ENCODE data around the gene SIMC1. TPM values are rescaled to one million over a fixed set of nuclear protein-coding genes. Genes with fewer than 3 reads are reported as not detected.

SIMC1 gene
- total and polyA plus RNA-seq, 2 donors (not counting 1 experiment from before 2014, with no cell fraction given): 4.6 to 7.9 TPM

DNA sequence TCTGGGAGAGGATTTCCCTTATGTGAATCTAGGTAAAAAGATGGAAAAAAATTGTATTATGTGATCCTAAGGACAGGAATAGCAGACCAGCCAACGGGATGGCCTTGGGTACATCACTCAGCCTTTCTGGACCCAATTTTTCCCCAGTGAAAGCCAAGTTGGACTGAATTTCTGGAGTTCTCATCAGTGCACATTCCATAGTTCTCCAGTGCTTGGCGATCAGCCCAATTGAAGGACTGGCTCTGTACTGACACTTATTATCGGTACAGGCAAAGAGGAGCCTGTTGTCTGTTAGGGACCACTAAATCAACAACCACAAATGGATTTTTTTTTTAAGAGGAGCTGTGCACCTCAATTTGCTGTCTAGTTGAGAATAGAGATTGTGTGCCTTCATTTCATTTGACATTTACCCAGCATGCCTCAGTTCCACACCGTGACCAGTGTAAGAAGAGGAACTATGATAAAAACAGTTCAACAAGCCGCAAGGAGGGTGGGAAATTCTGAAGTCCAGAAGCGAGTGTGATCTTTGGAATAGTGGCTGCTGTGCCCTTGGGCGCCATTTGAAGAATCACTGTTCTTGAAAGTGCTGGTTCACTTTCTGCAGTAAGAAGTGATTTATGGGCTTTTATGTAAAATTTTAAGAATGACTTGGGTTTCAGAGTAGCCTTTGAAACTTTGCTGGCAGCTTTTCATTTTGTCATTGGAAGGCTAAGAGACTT, 135.0 kb downstream of the SIMC1 start:
- H3K27ac ChIP-seq (ENCODE audit: insufficient read depth, low read length): no peak overlapping the region
- no peaks in the 10 kb centered on the region for H3K9me3 ChIP-seq (ENCODE audit: control insufficient read depth, insufficient read depth, low read depth, low read length)
- peaks cover 3% of the 10 kb centered on the region for H3K36me3 ChIP-seq (ENCODE audit: control insufficient read depth, insufficient read depth, low read length)
- H3K4me2 ChIP-seq (ENCODE audit: extremely low read depth, insufficient read depth, low read length): no peak overlapping the region
- no peaks in the 10 kb centered on the region for H3K79me2 ChIP-seq (ENCODE audit: control insufficient read depth, insufficient read depth, low read length)
- H3K4me1 ChIP-seq (ENCODE audit: control insufficient read depth, extremely low read depth, insufficient read depth, low read length): no peaks in the 10 kb centered on the region
- TF ChIP-seq EZH2 (IDR thresholded peaks at IDR 0.05; ENCODE audit: low read length, missing control alignments): no peak
- TF ChIP-seq CTCF (conservative IDR thresholded peaks at IDR 0.05 in 1 of 2, IDR thresholded peaks at IDR 0.05 in 1 of 2; ENCODE audit: low read depth in 1 of 2, low read length in 2 of 2): no peak
- no peak for DNase-seq (ENCODE audit: low read depth in 2 of 2)
- no peaks in the 10 kb centered on the region for H3K27me3 ChIP-seq (ENCODE audit: control insufficient read depth, insufficient read depth, low read length)
- no peaks in the 10 kb centered on the region for H4K20me1 ChIP-seq (ENCODE audit: control insufficient read depth, extremely low read depth, insufficient read depth, low read length)
- no peak overlapping the region for H3K9ac ChIP-seq (ENCODE audit: insufficient read depth, low read length)
- H3K4me3 ChIP-seq (replicated peaks in 1 of 4; ENCODE audit: control extremely low read depth in 1 of 4, insufficient read depth in 1 of 4, low read depth in 3 of 4, low read length in 4 of 4): no peak overlapping the region
- no peak overlapping the region for H2AFZ ChIP-seq (ENCODE audit: low read length)

- Histone ChIP-seq H3K9ac (ENCODE audit: insufficient read depth, low read length) (no peak overlapping the region), H3K4me1 (ENCODE audit: control insufficient read depth, extremely low read depth, insufficient read depth, low read length) (no peaks in the 10 kb centered on the region), H4K20me1 (ENCODE audit: control insufficient read depth, extremely low read depth, insufficient read depth, low read length) (no peaks in the 10 kb centered on the region), H3K27ac (ENCODE audit: insufficient read depth, low read length) (no peak overlapping the region), H3K4me3 (replicated peaks in 1 of 4; ENCODE audit: control extremely low read depth in 1 of 4, insufficient read depth in 1 of 4, low read depth in 3 of 4, low read length in 4 of 4) (no peak overlapping the region), H2AFZ (ENCODE audit: low read length) (no peak overlapping the region), H3K9me3 (ENCODE audit: control insufficient read depth, insufficient read depth, low read depth, low read length) (no peaks in the 10 kb centered on the region), H3K36me3 (ENCODE audit: control insufficient read depth, insufficient read depth, low read length) (peaks cover 11% of the 10 kb centered on the region), H3K4me2 (ENCODE audit: extremely low read depth, insufficient read depth, low read length) (no peak overlapping the region), H3K27me3 (ENCODE audit: control insufficient read depth, insufficient read depth, low read length) (no peaks in the 10 kb centered on the region), H3K79me2 (ENCODE audit: control insufficient read depth, insufficient read depth, low read length) (no peaks in the 10 kb centered on the region)
- TF ChIP-seq CTCF (conservative IDR thresholded peaks at IDR 0.05 in 1 of 2, IDR thresholded peaks at IDR 0.05 in 1 of 2; ENCODE audit: low read depth in 1 of 2, low read length in 2 of 2) (no peak), EZH2 (IDR thresholded peaks at IDR 0.05; ENCODE audit: low read length, missing control alignments) (no peak)
- no peak for DNase-seq (ENCODE audit: low read depth in 2 of 2)
These were observed 141.7 kb downstream of the SIMC1 start for GRCh38 chr5:176379881-176380280.

GRCh38 chr5:176381423-176381822, 143.2 kb downstream of the SIMC1 start:
- Histone ChIP-seq H3K4me1 (ENCODE audit: control insufficient read depth, extremely low read depth, insufficient read depth, low read length) (peaks cover 1% of the 10 kb centered on the region), H4K20me1 (ENCODE audit: control insufficient read depth, extremely low read depth, insufficient read depth, low read length) (no peaks in the 10 kb centered on the region), H3K36me3 (ENCODE audit: control insufficient read depth, insufficient read depth, low read length) (peaks cover 12% of the 10 kb centered on the region), H2AFZ (ENCODE audit: low read length) (no peak overlapping the region), H3K9ac (ENCODE audit: insufficient read depth, low read length) (no peak overlapping the region), H3K4me3 (replicated peaks in 1 of 4; ENCODE audit: control extremely low read depth in 1 of 4, insufficient read depth in 1 of 4, low read depth in 3 of 4, low read length in 4 of 4) (no peak overlapping the region), H3K79me2 (ENCODE audit: control insufficient read depth, insufficient read depth, low read length) (peaks cover 11% of the 10 kb centered on the region), H3K9me3 (ENCODE audit: control insufficient read depth, insufficient read depth, low read depth, low read length) (no peaks in the 10 kb centered on the region), H3K27ac (ENCODE audit: insufficient read depth, low read length) (no peak overlapping the region), H3K27me3 (ENCODE audit: control insufficient read depth, insufficient read depth, low read length) (no peaks in the 10 kb centered on the region), H3K4me2 (ENCODE audit: extremely low read depth, insufficient read depth, low read length) (no peak overlapping the region)
- no peak for TF ChIP-seq EZH2 (IDR thresholded peaks at IDR 0.05; ENCODE audit: low read length, missing control alignments)
- TF ChIP-seq CTCF (conservative IDR thresholded peaks at IDR 0.05 in 1 of 2, IDR thresholded peaks at IDR 0.05 in 1 of 2; ENCODE audit: low read depth in 1 of 2, low read length in 2 of 2): no peak
- DNase-seq (ENCODE audit: low read depth in 2 of 2): peak in 1 of 2 donors; percentile 51

Data from fibroblast of lung (primary cell).